GM18858 (cell line): Measurements from ENCODE around the gene PRSS8.
"Not testable (repeated sequence)": the region's sequence is repeated elsewhere in the genome, so short reads cannot be mapped to it uniquely, and the experiment has no call there.

Experiments used
- ATAC-seq: cut with Tn5 transposase; IDR thresholded peaks from one replicate; pipeline ENCODE4 v1.9.1; 2021; ENCODE audit not compliant: unreplicated experiment

The PRSS8 gene

GRCh38 chr16:31145398-31145990, 10.0 kb upstream of the PRSS8 start:
- ATAC-seq = no peak

- not testable (repeated sequence) for ATAC-seq
Measured at GRCh38 chr16:31144418-31144817, 8.9 kb upstream of the PRSS8 start.

DNA sequence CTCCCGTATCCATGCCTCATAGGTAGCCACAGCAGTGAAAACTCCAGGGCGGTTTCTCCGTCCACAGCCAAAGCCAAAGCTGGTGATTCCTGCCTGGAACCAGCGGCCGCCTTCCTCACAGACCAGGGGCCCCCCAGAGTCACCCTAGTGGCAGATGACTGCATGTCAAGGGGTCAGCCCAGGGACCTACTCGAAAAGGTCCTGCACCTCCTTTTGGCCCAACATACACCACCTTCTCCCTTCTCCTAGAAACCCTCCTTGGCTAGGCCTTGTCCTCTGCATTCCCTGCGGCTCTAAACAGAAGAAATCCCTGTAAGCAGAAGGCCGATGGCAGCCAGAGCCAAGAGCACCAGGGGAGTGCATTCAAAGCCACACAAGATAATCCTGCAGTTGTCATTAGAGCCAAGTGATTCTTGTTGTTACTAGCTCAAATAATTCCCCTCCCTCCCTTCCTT, 8.2 kb upstream of the PRSS8 start:
- ATAC-seq = no peak

GRCh38 chr16:31143011-31143693, 7.6 kb upstream of the PRSS8 start:
- no peak for ATAC-seq

DNA sequence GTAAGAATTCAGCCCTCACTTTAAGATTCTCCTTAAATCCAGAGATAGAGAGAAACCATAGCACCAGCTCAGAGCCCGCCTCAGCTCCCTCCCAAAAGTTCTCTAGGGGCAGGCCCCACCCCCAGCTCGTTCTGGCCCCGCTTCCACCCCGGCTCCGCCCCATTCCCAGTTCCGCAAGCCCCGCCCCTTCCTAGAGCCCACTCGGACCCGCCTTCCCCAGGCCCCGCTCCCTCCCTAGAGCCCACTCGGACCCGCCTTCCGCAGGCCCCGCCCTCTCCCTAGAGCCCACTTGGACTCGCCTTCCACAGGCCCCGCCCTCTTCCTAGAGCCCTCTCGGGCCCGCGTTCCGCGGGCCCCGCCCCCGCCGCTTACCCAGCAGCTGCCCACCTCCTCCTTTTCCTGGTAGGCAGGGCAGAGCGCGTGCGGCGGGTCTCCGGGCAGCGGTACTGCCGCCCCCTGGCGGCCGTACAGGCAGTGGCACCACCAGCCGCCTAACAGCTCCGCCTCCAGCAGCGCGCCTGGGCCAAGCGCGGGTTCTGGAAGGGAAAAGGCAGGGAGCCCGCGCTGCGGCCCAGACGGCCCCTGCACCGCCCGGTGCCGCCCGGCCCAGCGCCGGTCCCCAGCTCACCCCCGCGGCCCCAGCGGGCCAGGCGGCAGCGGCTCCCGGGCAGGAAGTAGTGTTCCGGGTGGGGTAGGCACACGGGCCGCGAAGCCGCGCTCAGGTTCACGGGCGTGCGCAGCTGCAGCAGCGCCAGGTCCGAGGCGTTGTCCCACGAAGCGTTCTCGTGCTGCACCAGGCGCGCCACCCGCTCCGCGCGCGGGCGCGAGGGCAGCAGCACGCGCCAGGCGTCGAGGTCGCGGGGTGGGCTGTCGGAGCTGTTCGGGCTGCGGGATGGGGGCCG, 6.8 kb upstream of the PRSS8 start:
- peak; percentile 79 for ATAC-seq

- no peak for ATAC-seq
Measured at GRCh38 chr16:31141489-31142108, 6.1 kb upstream of the PRSS8 start.

GRCh38 chr16:31141071-31141469, 5.5 kb upstream of the PRSS8 start:
- ATAC-seq = not testable (repeated sequence)

DNA sequence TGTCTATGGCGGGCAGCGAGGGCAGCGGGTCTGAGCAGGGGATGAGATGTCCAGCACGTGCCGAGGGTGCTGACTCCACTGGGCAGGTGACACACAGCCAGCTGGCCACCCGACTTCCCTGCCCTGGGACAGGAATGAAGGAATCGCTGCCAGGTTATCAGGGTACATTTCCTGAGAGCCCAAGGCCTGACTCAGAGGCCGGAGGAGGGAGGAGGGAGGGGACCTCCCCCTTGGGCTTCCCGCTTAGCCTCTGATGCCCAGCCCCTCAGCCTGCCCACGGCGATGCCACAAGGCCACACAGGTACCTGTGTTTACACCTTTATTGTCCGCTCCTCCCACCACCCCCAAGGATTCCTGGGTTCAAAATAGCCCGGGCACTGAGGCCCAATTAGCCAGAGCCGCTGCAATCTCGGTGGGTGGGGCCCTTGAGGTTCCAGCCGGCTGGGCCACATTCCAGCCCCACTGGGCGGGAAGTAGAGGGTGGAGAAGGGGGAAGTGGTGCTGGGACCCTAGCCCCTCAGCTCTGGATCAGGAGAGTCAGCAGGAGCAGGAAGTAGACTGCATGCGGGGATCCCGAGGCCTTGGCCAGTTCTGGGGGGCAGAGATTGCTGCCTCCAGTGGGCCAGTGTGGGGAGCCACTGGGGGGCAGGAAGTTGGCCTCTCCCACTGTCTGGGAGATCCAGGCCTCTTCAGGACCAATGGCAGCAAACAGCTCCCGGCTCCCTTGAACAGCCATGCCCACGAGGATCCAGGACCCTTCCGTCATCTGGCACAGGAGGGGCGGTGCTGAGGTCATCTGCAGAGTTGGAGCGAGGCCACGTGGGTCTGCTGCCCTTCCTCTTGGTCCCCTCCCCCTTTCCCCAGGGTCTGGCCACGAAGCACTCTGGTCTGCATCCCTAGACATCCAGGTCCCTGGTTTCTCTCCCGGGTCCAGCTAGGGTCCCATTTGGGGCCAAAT, 3.4 kb upstream of the PRSS8 start:
- no peak for ATAC-seq

DNA sequence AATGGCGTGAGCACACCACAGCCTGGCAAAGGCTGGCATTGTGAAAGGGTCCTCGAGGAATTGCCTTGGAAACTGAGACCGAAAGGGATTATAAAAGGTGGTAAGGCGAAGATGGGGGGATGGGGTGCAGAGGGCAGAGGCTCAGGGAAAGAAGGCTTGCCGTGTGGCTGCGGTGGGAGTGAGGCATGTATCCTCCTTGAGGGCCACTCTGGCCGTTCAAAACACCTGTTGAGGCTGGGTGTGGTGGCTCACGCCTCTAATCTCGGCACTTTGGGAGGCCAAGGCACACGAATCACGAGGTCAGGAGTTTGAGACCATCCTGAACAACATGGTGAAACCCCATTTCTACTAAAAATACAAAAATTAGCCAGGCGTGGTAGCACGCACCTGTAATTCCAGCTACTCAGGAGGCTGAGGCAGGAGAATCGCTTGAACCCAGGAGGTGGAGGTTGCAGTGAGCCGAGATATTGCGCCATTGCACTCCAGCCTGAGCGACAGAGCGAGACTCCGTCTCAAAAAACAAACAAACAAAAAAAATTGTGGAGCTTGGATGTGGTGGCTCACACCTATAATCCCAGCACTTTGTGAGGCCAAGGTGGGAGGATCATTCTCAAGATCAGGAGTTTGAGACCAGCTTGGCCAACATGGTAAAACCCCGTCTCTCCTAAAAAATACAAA, 1.4 kb upstream of the PRSS8 start:
- ATAC-seq = not testable (repeated sequence)

DNA sequence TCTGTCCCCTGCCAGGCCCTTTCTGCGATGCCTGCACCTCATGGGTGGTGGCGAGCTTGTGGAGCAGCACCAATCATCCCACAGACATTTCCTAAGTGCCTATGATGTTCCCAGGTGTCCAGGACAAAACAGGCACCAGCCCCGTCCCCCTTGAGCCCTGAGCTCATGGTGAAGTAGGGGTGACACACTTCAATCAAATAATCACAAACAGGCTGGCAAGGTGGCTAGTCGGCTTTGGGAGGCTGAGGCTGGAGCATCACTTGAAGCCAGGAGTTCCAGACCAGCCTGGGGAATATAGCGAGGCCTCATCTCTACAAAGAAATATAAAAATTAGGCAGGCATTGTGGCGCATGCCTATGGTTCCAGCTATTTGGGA, 748 bp upstream of the PRSS8 start:
- ATAC-seq = no peak

DNA sequence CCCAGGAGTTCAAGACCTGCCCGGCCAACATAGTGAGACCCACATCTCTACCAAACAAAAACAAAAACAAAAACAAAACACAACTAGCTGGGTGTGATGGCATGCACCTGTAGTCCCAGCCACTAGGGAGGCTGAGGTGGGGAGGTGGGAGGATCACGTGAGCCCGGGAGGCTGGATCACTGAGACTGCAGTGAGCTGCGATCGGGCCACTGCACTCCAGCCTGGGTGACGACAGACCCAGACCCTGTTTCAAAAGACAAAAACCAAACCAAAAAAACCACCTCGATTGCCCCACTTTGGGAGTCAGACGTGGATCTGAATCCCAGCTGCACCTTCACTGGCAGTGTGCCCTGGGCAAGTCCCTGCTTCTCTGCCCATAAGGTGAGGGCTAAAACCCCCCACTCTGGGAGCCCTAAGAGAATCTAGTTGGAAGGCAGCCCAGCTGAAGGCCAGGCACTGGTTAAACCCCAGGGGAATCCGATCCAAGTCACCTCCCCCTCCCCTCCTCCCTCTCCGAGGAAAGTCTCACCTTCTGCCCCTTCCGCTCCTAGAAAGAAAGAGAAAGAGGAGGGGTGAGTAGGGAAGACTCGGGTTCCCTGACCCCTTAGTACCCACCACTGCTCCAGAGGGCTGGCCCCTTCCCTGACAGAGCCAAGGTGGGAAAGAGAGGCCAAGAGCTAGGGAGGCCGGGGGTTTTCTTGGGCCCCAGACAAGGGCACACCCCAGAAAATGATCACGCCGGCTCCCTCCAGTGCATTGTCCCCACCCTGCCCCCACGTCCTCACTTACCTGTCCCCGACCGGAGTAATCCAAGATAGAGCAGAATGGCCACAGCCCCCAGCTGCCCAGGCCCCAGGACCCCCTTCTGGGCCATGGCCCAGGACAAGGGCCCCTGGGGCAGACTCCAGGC, 647 bp downstream of the PRSS8 start:
- ATAC-seq = no peak

DNA sequence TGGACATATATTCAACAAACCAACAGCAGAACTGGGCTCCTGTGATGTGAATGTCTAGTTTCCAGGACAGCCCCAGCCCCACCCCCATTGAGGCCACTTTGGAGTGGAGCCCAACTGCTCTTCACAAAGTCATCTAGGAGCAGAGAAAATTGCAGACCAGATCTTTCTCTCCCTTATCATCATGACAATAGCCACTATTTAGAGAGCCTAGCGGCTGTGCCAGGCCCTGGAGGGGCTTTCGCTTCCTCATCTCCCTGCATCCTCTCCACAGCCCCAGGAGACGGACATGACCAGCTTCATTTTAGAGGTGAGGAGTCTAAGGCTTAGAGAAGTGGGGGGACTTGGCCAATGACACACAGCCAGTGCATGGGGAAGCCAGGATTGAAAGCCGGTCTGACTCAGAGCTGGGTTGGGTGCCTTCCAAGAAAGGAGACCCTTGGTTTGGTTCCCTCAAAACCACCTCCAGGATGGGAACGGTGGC, 1.4 kb downstream of the PRSS8 start:
- ATAC-seq = no peak

- ATAC-seq = no peak
Measured at GRCh38 chr16:31133046-31133501, 2.5 kb downstream of the PRSS8 start.

- ATAC-seq = no peak
Measured at GRCh38 chr16:31132303-31132979, 3.1 kb downstream of the PRSS8 start.

- no peak for ATAC-seq
Measured at GRCh38 chr16:31131841-31132271, 3.7 kb downstream of the PRSS8 start.

DNA sequence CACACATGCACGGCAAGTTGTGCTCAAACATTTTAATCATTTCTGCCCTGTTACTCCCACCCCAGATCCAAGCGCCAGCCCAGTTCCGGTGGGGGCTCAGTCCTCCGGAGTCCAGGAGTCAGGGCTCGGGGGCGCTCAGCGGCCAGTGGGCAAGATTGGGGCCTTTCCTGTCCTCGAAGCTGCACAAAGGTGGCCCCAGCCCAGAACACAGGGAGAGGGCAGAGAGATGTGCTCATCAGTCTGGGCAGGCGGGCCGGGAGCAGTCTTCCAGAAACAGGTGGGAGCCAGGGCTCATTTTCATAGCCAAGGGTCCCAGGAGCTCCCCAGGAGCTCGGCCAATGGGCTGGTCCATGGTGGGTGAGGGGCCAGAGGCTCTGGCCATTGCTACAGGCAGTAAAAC, 4.1 kb downstream of the PRSS8 start:
- ATAC-seq = no peak

- no peak for ATAC-seq
Measured at GRCh38 chr16:31130899-31131298, 4.6 kb downstream of the PRSS8 start.
